CD14-positive monocyte (primary cell): ENCODE measurements around the gene IMMT. TPM values are rescaled to one million over a fixed set of nuclear protein-coding genes. Genes with fewer than 3 reads are reported as not detected.

Source experiments
- DNase-seq, 3 donors: peaks; one replicate each; pipeline ENCODE4 v3.0.0-alpha.2; 2011 to 2022
- H2AFZ ChIP-seq: 2 replicates; pipeline ENCODE4 v1.6.0; 2012; ENCODE audit warnings: mild to moderate bottlenecking, low read depth, low read length, inconsistent platforms; ENCODE audit not compliant: insufficient read depth, poor library complexity, severe bottlenecking
- H3K27ac ChIP-seq, 2 donors: 1 replicate in 1 of 2; 2 replicates in 1 of 2; pipeline ENCODE4 v1.5.1; 2012 to 2013; ENCODE audit warnings: low read length in 2 of 2, control low read depth in 1 of 2, inconsistent platforms in 1 of 2, low read depth in 1 of 2, mild to moderate bottlenecking in 1 of 2
- H3K27me3 ChIP-seq, 2 donors: one replicate each; pipeline versions ENCODE4 v1.6.0 to v1.6.1; 2011 to 2013; ENCODE audit warnings: low read length in 2 of 2; ENCODE audit not compliant: control insufficient read depth in 2 of 2, insufficient read depth in 2 of 2
- H3K36me3 ChIP-seq, 2 donors: replicated peaks in 1 of 2; 1 replicate in 1 of 2; 2 replicates in 1 of 2; pipeline versions ENCODE4 v1.5.1 to v1.6.1; 2012 to 2013; ENCODE audit warnings: low read length in 2 of 2, control low read depth in 1 of 2, inconsistent platforms in 1 of 2, mild to moderate bottlenecking in 1 of 2; ENCODE audit not compliant: insufficient read depth in 2 of 2, control insufficient read depth in 1 of 2
- H3K4me1 ChIP-seq, 2 donors: 1 replicate in 1 of 2; 2 replicates in 1 of 2; pipeline versions ENCODE4 v1.5.1 to v1.6.1; 2012 to 2013; ENCODE audit warnings: low read length in 2 of 2, control low read depth in 1 of 2, inconsistent platforms in 1 of 2, mild to moderate bottlenecking in 1 of 2, moderate library complexity in 1 of 2; ENCODE audit not compliant: insufficient read depth in 2 of 2, control insufficient read depth in 1 of 2
- H3K4me2 ChIP-seq: replicated peaks from 2 replicates; pipeline ENCODE3; 2012; ENCODE audit warnings: low read length, moderate library complexity, mild to moderate bottlenecking; ENCODE audit not compliant: poor library complexity, severe bottlenecking; ENCODE audit errors: extremely low read depth
- H3K4me3 ChIP-seq, 3 experiments: fragments of 200-600 bp in 1 of 3; sonication (generic) in 1 of 3; replicated peaks in 1 of 3; 1 replicate in 2 of 3; 2 replicates in 1 of 3; pipeline ENCODE4 v1.5.1; 2011 to 2013; ENCODE audit warnings: low read length in 3 of 3, mild to moderate bottlenecking in 3 of 3, control low read depth in 2 of 3, low read depth in 2 of 3, inconsistent platforms in 1 of 3, moderate library complexity in 1 of 3
- H3K79me2 ChIP-seq: 2 replicates; pipeline ENCODE4 v1.6.0; 2012; ENCODE audit warnings: mild to moderate bottlenecking, control low read depth, inconsistent platforms, low read length, moderate library complexity; ENCODE audit not compliant: insufficient read depth
- H3K9ac ChIP-seq: 2 replicates; pipeline ENCODE4 v1.6.0; 2017; ENCODE audit warnings: low read length, mild to moderate bottlenecking; ENCODE audit not compliant: insufficient read depth, poor library complexity, severe bottlenecking
- H3K9me3 ChIP-seq, 2 donors: replicated peaks in 1 of 2; 1 replicate in 1 of 2; 2 replicates in 1 of 2; pipeline versions ENCODE4 v1.5.1 to v1.6.1; 2012 to 2013; ENCODE audit warnings: low read length in 2 of 2, control low read depth in 1 of 2; ENCODE audit not compliant: control insufficient read depth in 1 of 2, insufficient read depth in 1 of 2
- H4K20me1 ChIP-seq: 2 replicates; pipeline ENCODE4 v1.6.0; 2012; ENCODE audit warnings: mild to moderate bottlenecking, low read length, control low read depth, moderate library complexity; ENCODE audit not compliant: insufficient read depth
- H3K27ac Mint-ChIP-seq, 7 donors: one replicate each; pipeline ENCODE4 v1.8.0; 2020; ENCODE audit warnings: mild to moderate bottlenecking in 7 of 7, mixed read lengths in 7 of 7, moderate library complexity in 6 of 7, inconsistent platforms in 2 of 7
- H3K27me3 Mint-ChIP-seq, 3 donors: one replicate each; pipeline ENCODE4 v1.8.0; 2021 to 2022; ENCODE audit warnings: low read depth in 3 of 3, mild to moderate bottlenecking in 3 of 3, mixed read lengths in 3 of 3, moderate library complexity in 3 of 3, inconsistent platforms in 1 of 3
- H3K36me3 Mint-ChIP-seq, 2 donors: one replicate each; pipeline ENCODE4 v1.8.0; 2020; ENCODE audit warnings: mixed read lengths in 2 of 2, inconsistent platforms in 1 of 2, mild to moderate bottlenecking in 1 of 2
- H3K4me1 Mint-ChIP-seq: one replicate; pipeline ENCODE4 v1.8.0; 2020; ENCODE audit warnings: mild to moderate bottlenecking, mixed read lengths
- H3K4me3 Mint-ChIP-seq, 2 donors: one replicate each; pipeline ENCODE4 v1.8.0; 2020; ENCODE audit warnings: mild to moderate bottlenecking in 2 of 2, mixed read lengths in 2 of 2, moderate library complexity in 1 of 2
- H3K9me3 Mint-ChIP-seq, 7 donors: one replicate each; pipeline ENCODE4 v1.8.0; 2020 to 2022; ENCODE audit warnings: mixed read lengths in 7 of 7, mild to moderate bottlenecking in 6 of 7, moderate library complexity in 6 of 7, inconsistent platforms in 2 of 7
- CTCF ChIP-seq: fragments of 200-600 bp; IDR thresholded peaks from one replicate; pipeline ENCODE4 v1.8.0; 2022; ENCODE audit warnings: antibody characterized with exemption, mild to moderate bottlenecking
- WGBS: methylation state at CpG from one replicate; pipeline ENCODE4 v1.1.5; 2013; ENCODE audit warnings: missing lambda C conversion rate; ENCODE audit not compliant: insufficient coverage; 5-methylcytosine and 5-hydroxymethylcytosine counted together
- intact Hi-C, 2 donors: fragments of 100-400 bp; cut with micrococcal nuclease; formaldehyde crosslinking; loops; one replicate each; pipeline versions ENCODE4 v1.15.0 to v1.15.1; 2023
- polyA plus RNA-seq, 3 donors: library from polyadenylated mRNA; depleted of rRNA in 1 of 3; unstranded in 2 of 3; stranded (reverse) in 1 of 3; fragments of 300-500 nt in 2 of 3; fragments of >200 nt in 1 of 3; fragmentation: Illumina TruSeq in 2 of 3; gene quantifications; 1 replicate in 2 of 3; 2 replicates in 1 of 3; pipeline ENCODE4 v1.2.3, GENCODE V29; 2012 to 2021

Gene IMMT
- polyA plus RNA-seq, 3 donors = 24.3 to 54.0 (median 41.2) TPM

GRCh38 chr2:86216575-86217555, 21.6 kb upstream of the IMMT start:
- Histone ChIP-seq H3K4me2 (no peak overlapping the region), H3K27ac (no peak overlapping the region), H3K27me3 (no peaks in the 10 kb centered on the region), H3K9me3 (no peaks in the 10 kb centered on the region), H3K4me1 (no peaks in the 10 kb centered on the region), H3K36me3 (peaks cover 25 to 33% of the 10 kb centered on the region in 2 donors), H2AFZ (no peak overlapping the region), H3K4me3 (no peak overlapping the region), H3K79me2 (no peaks in the 10 kb centered on the region), H4K20me1 (no peaks in the 10 kb centered on the region), H3K9ac (no peak overlapping the region)
- Mint-ChIP-seq H3K27me3 (peaks cover 0 to 1% (median 1%) of the 10 kb centered on the region in 3 donors), H3K4me3 (peak overlapping the region in 1 of 2 donors; percentile 40), H3K27ac (no peak overlapping the region), H3K4me1 (no peaks in the 10 kb centered on the region), H3K9me3 (no peaks in the 10 kb centered on the region), H3K36me3 (peaks cover 21 to 24% of the 10 kb centered on the region in 2 donors)
- WGBS = 67% methylated on average over 10 of the region's 13 CpGs
- no peak for TF ChIP-seq CTCF
- DNase-seq = no peak
- intact Hi-C loops = no loop called here

GRCh38 chr2:86214503-86214832, 19.2 kb upstream of the IMMT start:
- WGBS = no CpG with 5 or more reads among the region's 2 CpGs
- intact Hi-C loops = no loop called here
- no peaks in the 10 kb centered on the region for H3K27me3 ChIP-seq
- H3K4me3 ChIP-seq = no peak overlapping the region
- H4K20me1 ChIP-seq = no peaks in the 10 kb centered on the region
- peaks cover 46 to 55% of the 10 kb centered on the region in 2 donors for H3K36me3 ChIP-seq
- no peak for TF ChIP-seq CTCF
- H3K4me1 Mint-ChIP-seq = no peaks in the 10 kb centered on the region
- H3K9me3 ChIP-seq = no peaks in the 10 kb centered on the region
- no peak overlapping the region for H3K4me2 ChIP-seq
- no peak for DNase-seq
- no peaks in the 10 kb centered on the region for H3K27me3 Mint-ChIP-seq
- H3K79me2 ChIP-seq = no peaks in the 10 kb centered on the region
- no peak overlapping the region for H3K27ac ChIP-seq
- H3K9me3 Mint-ChIP-seq = no peaks in the 10 kb centered on the region
- H3K36me3 Mint-ChIP-seq = peaks cover 43 to 47% of the 10 kb centered on the region in 2 donors
- no peaks in the 10 kb centered on the region for H3K4me1 ChIP-seq
- H2AFZ ChIP-seq = no peak overlapping the region
- no peak overlapping the region for H3K4me3 Mint-ChIP-seq
- H3K27ac Mint-ChIP-seq = no peak overlapping the region
- no peak overlapping the region for H3K9ac ChIP-seq
